Measurements from ENCODE around the gene FAM171A2.

FAM171A2 gene

GRCh38 chr17:44327715-44328449, 35.8 kb downstream of the FAM171A2 start:
- TF ChIP-seq POLR2A (IDR thresholded peaks at IDR 0.05; ENCODE audit: extremely low read depth, insufficient read length) (no peak), MYC (IDR thresholded peaks at IDR 0.05; ENCODE audit: low read depth, low read length) (no peak), CTCF (IDR thresholded peaks at IDR 0.05; ENCODE audit: low read depth, low read length) (no peak), MAX (IDR thresholded peaks at IDR 0.05; ENCODE audit: low read depth, low read length) (no peak)
- no peak overlapping the region for H3K4me3 ChIP-seq (ENCODE audit: low read depth, low read length)
- DNase-seq (ENCODE audit: low read depth) = no peak

GRCh38 chr17:44326861-44327444, 36.7 kb downstream of the FAM171A2 start:
- TF ChIP-seq MAX (IDR thresholded peaks at IDR 0.05; ENCODE audit: low read depth, low read length) (peak; percentile 99), POLR2A (IDR thresholded peaks at IDR 0.05; ENCODE audit: extremely low read depth, insufficient read length) (no peak), MYC (IDR thresholded peaks at IDR 0.05; ENCODE audit: low read depth, low read length) (peak; percentile 98), CTCF (IDR thresholded peaks at IDR 0.05; ENCODE audit: low read depth, low read length) (no peak)
- no peak overlapping the region for H3K4me3 ChIP-seq (ENCODE audit: low read depth, low read length)
- peak; percentile 95 for DNase-seq (ENCODE audit: low read depth)

- peak; percentile 94 for DNase-seq (ENCODE audit: low read depth)
- peak within 1 kb of the TSS; percentile 74 for H3K4me3 ChIP-seq (ENCODE audit: low read depth, low read length)
- TF ChIP-seq POLR2A (IDR thresholded peaks at IDR 0.05; ENCODE audit: extremely low read depth, insufficient read length) (peak; percentile 58), MAX (IDR thresholded peaks at IDR 0.05; ENCODE audit: low read depth, low read length) (peak; percentile 57), MYC (IDR thresholded peaks at IDR 0.05; ENCODE audit: low read depth, low read length) (peak; percentile 83), CTCF (IDR thresholded peaks at IDR 0.05; ENCODE audit: low read depth, low read length) (no peak)
Measured at GRCh38 chr17:44324571-44325275, 38.9 kb downstream of the FAM171A2 start, which contains the start of gene SLC25A39. Gene SLC25A39 (minus strand): TSS chr17:44324823. CDS start chr17:44323562, 1,261 bp downstream.

- no peak for DNase-seq (ENCODE audit: low read depth)
- H3K4me3 ChIP-seq (ENCODE audit: low read depth, low read length) = peak overlapping the region; percentile 74
- no peak for TF ChIP-seq MYC (IDR thresholded peaks at IDR 0.05; ENCODE audit: low read depth, low read length)
- no peak for TF ChIP-seq POLR2A (IDR thresholded peaks at IDR 0.05; ENCODE audit: extremely low read depth, insufficient read length)
- TF ChIP-seq CTCF (IDR thresholded peaks at IDR 0.05; ENCODE audit: low read depth, low read length) = no peak
- no peak for TF ChIP-seq MAX (IDR thresholded peaks at IDR 0.05; ENCODE audit: low read depth, low read length)
Measured at GRCh38 chr17:44324092-44324570, 39.5 kb downstream of the FAM171A2 start.

- DNase-seq (ENCODE audit: low read depth) = no peak
- TF ChIP-seq MYC (IDR thresholded peaks at IDR 0.05; ENCODE audit: low read depth, low read length) = no peak
- TF ChIP-seq POLR2A (IDR thresholded peaks at IDR 0.05; ENCODE audit: extremely low read depth, insufficient read length) = no peak
- no peak for TF ChIP-seq MAX (IDR thresholded peaks at IDR 0.05; ENCODE audit: low read depth, low read length)
- TF ChIP-seq CTCF (IDR thresholded peaks at IDR 0.05; ENCODE audit: low read depth, low read length) = no peak
- peak overlapping the region; percentile 74 for H3K4me3 ChIP-seq (ENCODE audit: low read depth, low read length)
Measured at GRCh38 chr17:44323359-44324091, 40.1 kb downstream of the FAM171A2 start.

Data from NB4 (cell line).